K562 (cell line): ENCODE data around the gene PEAR1. TPM values are rescaled to one million over a fixed set of nuclear protein-coding genes. Genes with fewer than 3 reads are reported as not detected.

Experiments used
- ARHGAP35 ChIP-seq: fragments of 450-650 bp; IDR thresholded peaks from 2 replicates; pipeline ENCODE4 v1.6.1; 2018; ENCODE audit not compliant: partially characterized antibody
- CREB5 ChIP-seq: fragments of 250-450 bp; sonication (Bioruptor Pico); IDR thresholded peaks from 2 replicates; pipeline ENCODE4 v1.5.0; 2020; ENCODE audit warnings: mild to moderate bottlenecking
- CREM ChIP-seq: IDR thresholded peaks from 2 replicates; pipeline ENCODE4 v1.6.1; 2014; ENCODE audit warnings: antibody characterized with exemption, low read depth
- DLX4 ChIP-seq: fragments of 250-450 bp; sonication (Bioruptor Pico); IDR thresholded peaks from 2 replicates; pipeline ENCODE4 v1.6.1; 2021; ENCODE audit warnings: mild to moderate bottlenecking
- GATA2 ChIP-seq: sonication (generic); formaldehyde crosslinking; IDR thresholded peaks from 2 replicates; pipeline ENCODE4 v1.4.0; 2020; ENCODE audit warnings: mild to moderate bottlenecking, missing genetic modification reagents
- HDAC6 ChIP-seq: IDR thresholded peaks from 2 replicates; pipeline ENCODE4 v1.6.1; 2012; ENCODE audit warnings: low read depth, mild to moderate bottlenecking, control low read depth, inconsistent platforms, low read length, moderate library complexity
- HNRNPLL ChIP-seq: fragments of 200-400 bp; formaldehyde crosslinking; IDR thresholded peaks from 2 replicates; pipeline ENCODE4 v1.6.1; 2017; ENCODE audit warnings: low read length, low read depth, mild to moderate bottlenecking; ENCODE audit not compliant: poor library complexity, severe bottlenecking
- IRF2 ChIP-seq: sonication (generic); formaldehyde crosslinking; IDR thresholded peaks from 2 replicates; pipeline ENCODE4 v1.8.1; 2022; ENCODE audit warnings: mild to moderate bottlenecking, missing genetic modification reagents
- JUND ChIP-seq, 2 experiments: IDR thresholded peaks; 2 replicates in 1 of 2; 3 replicates in 1 of 2; pipeline ENCODE4 v1.6.1; 2011; ENCODE audit warnings: borderline replicate concordance in 2 of 2, low read depth in 2 of 2, low read length in 2 of 2, improper control_type of control experiment in 1 of 2, missing biosample characterization in 1 of 2, missing genetic modification characterization in 1 of 2, missing genetic modification reagents in 1 of 2
- KLF16 ChIP-seq: IDR thresholded peaks from 2 replicates; pipeline ENCODE4 v1.6.1; 2016; ENCODE audit warnings: antibody characterized with exemption
- MEIS2 ChIP-seq: fragments of 450-650 bp; IDR thresholded peaks from 2 replicates; pipeline ENCODE4 v1.6.1; 2014; ENCODE audit warnings: mild to moderate bottlenecking; ENCODE audit not compliant: partially characterized antibody
- MTF1 ChIP-seq: fragments of 250-450 bp; sonication (Bioruptor Pico); IDR thresholded peaks from 2 replicates; pipeline ENCODE4 v1.9.0; 2021; ENCODE audit warnings: moderate library complexity, mild to moderate bottlenecking, inconsistent platforms, borderline replicate concordance
- MXD1 ChIP-seq: fragments of 250-450 bp; sonication (Bioruptor Pico); IDR thresholded peaks from 2 replicates; pipeline ENCODE4 v1.8.0; 2021; ENCODE audit warnings: borderline replicate concordance, mild to moderate bottlenecking, moderate library complexity; ENCODE audit not compliant: poor library complexity, severe bottlenecking
- NFIC ChIP-seq: fragments of 450-650 bp; IDR thresholded peaks from 2 replicates; pipeline ENCODE4 v1.6.1; 2017; ENCODE audit warnings: mild to moderate bottlenecking, inconsistent platforms
- NR2C2 ChIP-seq, 2 experiments: fragments of 200-800 bp in 1 of 2; sonication (Bioruptor generic) in 1 of 2; sonication (generic) in 1 of 2; formaldehyde crosslinking in 1 of 2; IDR thresholded peaks; 2 replicates each; pipeline versions ENCODE4 v1.6.1 to v1.8.0; 2016 to 2022; ENCODE audit warnings: mild to moderate bottlenecking in 1 of 2, missing compliant biosample characterization in 1 of 2, missing genetic modification characterization in 1 of 2, missing genetic modification reagents in 1 of 2
- POLR2G ChIP-seq: fragments of 200-400 bp; formaldehyde crosslinking; IDR thresholded peaks from 2 replicates; pipeline ENCODE4 v1.6.1; 2017; ENCODE audit warnings: low read depth, mild to moderate bottlenecking, antibody characterized with exemption, low read length, moderate library complexity
- TCF7L2 ChIP-seq: fragments of 150-350 bp; IDR thresholded peaks from 2 replicates; pipeline ENCODE4 v1.6.1; 2016; ENCODE audit warnings: low read depth, mild to moderate bottlenecking, low read length, moderate library complexity
- THAP7 ChIP-seq: fragments of 250-450 bp; sonication (Bioruptor Pico); IDR thresholded peaks from 2 replicates; pipeline ENCODE4 v1.5.0; 2021
- ZNF121 ChIP-seq: sonication (generic); formaldehyde crosslinking; conservative IDR thresholded peaks from 2 replicates; pipeline ENCODE4 v1.8.0; 2022; ENCODE audit warnings: missing genetic modification reagents
- ZNF277 ChIP-seq: fragments of 250-450 bp; sonication (Bioruptor Pico); IDR thresholded peaks from 2 replicates; pipeline ENCODE4 v1.8.0; 2022; ENCODE audit warnings: inconsistent platforms, mild to moderate bottlenecking, moderate library complexity, borderline replicate concordance
- ZNF354B ChIP-seq: fragments of 250-450 bp; sonication (Bioruptor Pico); IDR thresholded peaks from 2 replicates; pipeline ENCODE4 v1.4.0; 2020
- ZNF57 ChIP-seq: fragments of 450-650 bp; formaldehyde crosslinking; IDR thresholded peaks from 2 replicates; pipeline ENCODE4 v1.4.0; 2020; ENCODE audit warnings: mild to moderate bottlenecking, moderate library complexity
- ZNF764 ChIP-seq: fragments of 250-450 bp; sonication (Bioruptor Pico); IDR thresholded peaks from 2 replicates; pipeline ENCODE4 v1.4.0; 2020; ENCODE audit warnings: low read depth, mild to moderate bottlenecking, moderate library complexity
- ZNF77 ChIP-seq: fragments of 250-450 bp; sonication (Bioruptor Pico); IDR thresholded peaks from 2 replicates; pipeline ENCODE4 v1.5.0; 2020
- polyA plus RNA-seq, 8 experiments: library from polyadenylated mRNA; depleted of rRNA in 4 of 8; stranded (reverse) in 5 of 8; unstranded in 3 of 8; fragments of >200 nt; fragmentation: Nextera tagmentation in 2 of 8; fragmentation: Illumina TruSeq in 1 of 8; extraction: Ambion mirVana in 2 of 8; extraction: Trizol in 1 of 8; gene quantifications; 2 replicates each; pipeline versions ENCODE4 v1.2.1 to v1.2.3, GENCODE V29; 2011 to 2014; ENCODE audit warnings: inconsistent platforms in 1 of 8, missing spikeins in 1 of 8
- total RNA-seq, 7 experiments: library from RNA; depleted of rRNA in 6 of 7; stranded (reverse); fragments of >200 nt in 6 of 7; fragmentation: Illumina TruSeq in 2 of 7; extraction: Trizol in 2 of 7; gene quantifications; 2 replicates each; pipeline versions ENCODE4 v1.2.1 to v1.2.3, GENCODE V29; 2011 to 2021; ENCODE audit warnings: low replicate concordance in 1 of 7

Gene PEAR1
- total and polyA plus RNA-seq, 9 of the 15 experiments (the other 6 are each of a cell fraction or from before 2014, with no cell fraction given) = 0.87 to 13.9 (median 6.1) TPM

DNA sequence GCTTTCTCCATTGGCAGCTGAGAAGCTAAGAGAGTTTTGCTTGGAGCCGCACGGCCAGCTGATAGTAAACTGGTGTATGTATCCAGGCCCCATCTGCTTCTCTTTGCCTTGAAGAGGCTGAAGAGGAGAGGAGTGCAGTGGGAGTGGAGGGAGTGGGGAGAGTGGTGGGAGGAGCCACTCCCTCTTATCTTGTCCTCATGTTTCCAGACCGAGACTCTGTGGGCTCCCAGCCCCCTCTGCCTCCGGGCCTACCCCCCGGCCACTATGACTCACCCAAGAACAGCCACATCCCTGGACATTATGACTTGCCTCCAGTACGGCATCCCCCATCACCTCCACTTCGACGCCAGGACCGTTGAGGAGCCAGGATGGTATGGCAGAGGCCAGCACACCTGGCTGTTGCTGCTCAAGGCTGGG is 20.9 kb downstream of the PEAR1 start (continued):
- TF ChIP-seq JUND (IDR thresholded peaks at IDR 0.05; ENCODE audit: borderline replicate concordance, low read depth, low read length) = peak; percentile 99
- TF ChIP-seq JUND (tag; IDR thresholded peaks at IDR 0.05; ENCODE audit: borderline replicate concordance, low read depth, low read length) = peak; percentile 98
- TF ChIP-seq MXD1 (CRISPR knock-in tag) = no peak
- TF ChIP-seq CREM = peak; percentile 59
- no peak for TF ChIP-seq MEIS2
- TF ChIP-seq DLX4 = no peak
- no peak for TF ChIP-seq ZNF121 (CRISPR knock-in tag)
- no peak for TF ChIP-seq ZNF77 (CRISPR knock-in tag)
- no peak for TF ChIP-seq CREB5 (CRISPR knock-in tag)
- TF ChIP-seq GATA2 = peak; percentile 74; the same call in 1 of the 2 replicates
- no peak for TF ChIP-seq NR2C2 (CRISPR knock-in tag; IDR thresholded peaks at IDR 0.05)
- TF ChIP-seq NR2C2 (tag; IDR thresholded peaks at IDR 0.05) = no peak
- TF ChIP-seq POLR2G = no peak
- TF ChIP-seq THAP7 = no peak
- TF ChIP-seq MTF1 (CRISPR knock-in tag) = no peak
- no peak for TF ChIP-seq ARHGAP35
- TF ChIP-seq IRF2 (CRISPR knock-in tag) = no peak
- TF ChIP-seq HNRNPLL = no peak
- TF ChIP-seq ZNF764 (CRISPR knock-in tag) = no peak
- TF ChIP-seq ZNF277 (CRISPR knock-in tag) = no peak
- peak; percentile 57 for TF ChIP-seq NFIC
- 0 out of 2 replicates have a peak, but pooled peaks have one; percentile 46 for TF ChIP-seq KLF16
- no peak for TF ChIP-seq ZNF354B
- no peak for TF ChIP-seq TCF7L2
- TF ChIP-seq ZNF57 = no peak
- no peak for TF ChIP-seq HDAC6
